ENCODE data around the gene KIF1B. TPM values are rescaled to one million over a fixed set of nuclear protein-coding genes. Genes with fewer than 3 reads are reported as not detected.

The KIF1B gene
- total and polyA plus RNA-seq, 2 donors from 2014 or later = 8.0 to 46.4 TPM

- no peaks in the 10 kb centered on the region for H3K27me3 ChIP-seq (ENCODE audit: control insufficient read depth, insufficient read depth, low read length)
- FAIRE-seq (no peak), DNase-seq (no peak)
- intact Hi-C loops (cut with DNase I) = no loop called here
- no peak overlapping the region for H3K27ac ChIP-seq (ENCODE audit: low read depth in 2 of 2, low read length in 2 of 2)
- no peak overlapping the region for H3K4me3 ChIP-seq (ENCODE audit: low read length in 3 of 3)
- H3K36me3 ChIP-seq (ENCODE audit: control insufficient read depth in 2 of 3, insufficient read depth in 3 of 3, low read length in 3 of 3) = peaks cover 0 to 4% (median 0%) of the 10 kb centered on the region in 3 donors
- H3K9me3 ChIP-seq (ENCODE audit: control insufficient read depth in 2 of 3, insufficient read depth in 1 of 3, low read length in 3 of 3) = no peaks in the 10 kb centered on the region
- no peak for TF ChIP-seq CTCF (IDR thresholded peaks at IDR 0.05; ENCODE audit: borderline replicate concordance, extremely low read depth, insufficient read depth)
- H3K9ac ChIP-seq (ENCODE audit: low read length in 3 of 3) = no peak overlapping the region
- H3K4me1 ChIP-seq (ENCODE audit: control insufficient read depth in 2 of 3, insufficient read depth in 2 of 3, low read depth in 1 of 3, low read length in 3 of 3) = peaks cover 0 to 9% (median 5%) of the 10 kb centered on the region in 3 donors
These were observed 186.5 kb downstream of the KIF1B start for GRCh38 chr1:10396870-10397269.

- TF ChIP-seq CTCF (IDR thresholded peaks at IDR 0.05; ENCODE audit: borderline replicate concordance, extremely low read depth, insufficient read depth) = no peak
- Histone ChIP-seq H3K9ac (ENCODE audit: low read length in 3 of 3) (peak overlapping the region; percentile 26 to 63 (median 58)), H3K4me3 (ENCODE audit: low read length in 3 of 3) (peak overlapping the region; percentile 73 to 87 (median 78)), H3K4me1 (ENCODE audit: control insufficient read depth in 2 of 3, insufficient read depth in 2 of 3, low read depth in 1 of 3, low read length in 3 of 3) (peaks cover 0 to 9% (median 5%) of the 10 kb centered on the region in 3 donors), H3K36me3 (ENCODE audit: control insufficient read depth in 2 of 3, insufficient read depth in 3 of 3, low read length in 3 of 3) (peaks cover 2 to 10% (median 2%) of the 10 kb centered on the region in 3 donors), H3K27ac (ENCODE audit: low read depth in 2 of 2, low read length in 2 of 2) (no peak overlapping the region), H3K27me3 (ENCODE audit: control insufficient read depth, insufficient read depth, low read length) (no peaks in the 10 kb centered on the region), H3K9me3 (ENCODE audit: control insufficient read depth in 2 of 3, insufficient read depth in 1 of 3, low read length in 3 of 3) (no peaks in the 10 kb centered on the region)
- FAIRE-seq (no peak), DNase-seq (no peak)
- intact Hi-C loops (cut with DNase I) = no loop called here
These were observed 187.9 kb downstream of the KIF1B start for GRCh38 chr1:10398278-10398733.

- TF ChIP-seq CTCF (IDR thresholded peaks at IDR 0.05; ENCODE audit: borderline replicate concordance, extremely low read depth, insufficient read depth) = no peak
- DNase-seq (peak; percentile 98 to 99 (median 99)), FAIRE-seq (peak; percentile 30)
- H3K4me3 ChIP-seq (ENCODE audit: low read length in 3 of 3) = peak within 1 kb of the TSS; percentile 78 to 87 (median 80)
- H3K9ac ChIP-seq (ENCODE audit: low read length in 3 of 3) = peak within 1 kb of the TSS; percentile 33 to 73 (median 69)
- peaks cover 5 to 15% (median 6%) of the 10 kb centered on the region in 3 donors for H3K36me3 ChIP-seq (ENCODE audit: control insufficient read depth in 2 of 3, insufficient read depth in 3 of 3, low read length in 3 of 3)
- peak within 1 kb of the TSS; percentile 81 to 82 for H3K27ac ChIP-seq (ENCODE audit: low read depth in 2 of 2, low read length in 2 of 2)
- intact Hi-C loops (cut with DNase I) = no loop called here
- no peaks in the 10 kb centered on the region for H3K9me3 ChIP-seq (ENCODE audit: control insufficient read depth in 2 of 3, insufficient read depth in 1 of 3, low read length in 3 of 3)
- H3K4me1 ChIP-seq (ENCODE audit: control insufficient read depth in 2 of 3, insufficient read depth in 2 of 3, low read depth in 1 of 3, low read length in 3 of 3) = peaks cover 0 to 9% (median 5%) of the 10 kb centered on the region in 3 donors
- H3K27me3 ChIP-seq (ENCODE audit: control insufficient read depth, insufficient read depth, low read length) = no peaks in the 10 kb centered on the region
These were observed 188.5 kb downstream of the KIF1B start, which contains the start of gene PGD for GRCh38 chr1:10398734-10399443. PGD (plus strand) TSS chr1:10399064; CDS start chr1:10399118, 54 bp downstream.
